ENCODE results near the gene CPT1A.

CPT1A gene

GRCh38 chr11:68838572-68838964 is 3.1 kb downstream of the CPT1A start:
- peaks cover 69% of the 10 kb centered on the region for H3K4me1 ChIP-seq (ENCODE audit: control insufficient read depth, insufficient read depth, low read length)
- H3K9me3 ChIP-seq (ENCODE audit: control insufficient read depth, low read length): no peaks in the 10 kb centered on the region
- no peaks in the 10 kb centered on the region for H3K36me3 ChIP-seq (ENCODE audit: control insufficient read depth, insufficient read depth, low read length)
- H3K9ac ChIP-seq (ENCODE audit: low read length): peak overlapping the region; percentile 79
- H3K27me3 ChIP-seq (ENCODE audit: control insufficient read depth, insufficient read depth, low read length): no peaks in the 10 kb centered on the region
- peak overlapping the region; percentile 73 for H3K4me3 ChIP-seq (ENCODE audit: low read length)

GRCh38 chr11:68837583-68838571 is 3.8 kb downstream of the CPT1A start:
- no peaks in the 10 kb centered on the region for H3K36me3 ChIP-seq (ENCODE audit: control insufficient read depth, insufficient read depth, low read length)
- H3K27me3 ChIP-seq (ENCODE audit: control insufficient read depth, insufficient read depth, low read length): no peaks in the 10 kb centered on the region
- peaks cover 70% of the 10 kb centered on the region for H3K4me1 ChIP-seq (ENCODE audit: control insufficient read depth, insufficient read depth, low read length)
- H3K9ac ChIP-seq (ENCODE audit: low read length): peak overlapping the region; percentile 79
- no peak overlapping the region for H3K4me3 ChIP-seq (ENCODE audit: low read length)
- H3K9me3 ChIP-seq (ENCODE audit: control insufficient read depth, low read length): no peaks in the 10 kb centered on the region

GRCh38 chr11:68835749-68836148 is 6.0 kb downstream of the CPT1A start:
- Histone ChIP-seq H3K27me3 (ENCODE audit: control insufficient read depth, insufficient read depth, low read length) (no peaks in the 10 kb centered on the region), H3K4me1 (ENCODE audit: control insufficient read depth, insufficient read depth, low read length) (peaks cover 80% of the 10 kb centered on the region)

GRCh38 chr11:68835328-68835727 is 6.4 kb downstream of the CPT1A start:
- H3K27me3 ChIP-seq (ENCODE audit: control insufficient read depth, insufficient read depth, low read length): no peaks in the 10 kb centered on the region
- no peaks in the 10 kb centered on the region for H3K9me3 ChIP-seq (ENCODE audit: control insufficient read depth, low read length)
- H3K4me3 ChIP-seq (ENCODE audit: low read length): no peak overlapping the region
- H3K36me3 ChIP-seq (ENCODE audit: control insufficient read depth, insufficient read depth, low read length): no peaks in the 10 kb centered on the region
- peaks cover 82% of the 10 kb centered on the region for H3K4me1 ChIP-seq (ENCODE audit: control insufficient read depth, insufficient read depth, low read length)
- H3K9ac ChIP-seq (ENCODE audit: low read length): no peak overlapping the region

More at GRCh38 chr11:68835749-68836148, 6.0 kb downstream of the CPT1A start:
- Histone ChIP-seq H3K9ac (ENCODE audit: low read length) (no peak overlapping the region), H3K9me3 (ENCODE audit: control insufficient read depth, low read length) (no peaks in the 10 kb centered on the region), H3K4me3 (ENCODE audit: low read length) (no peak overlapping the region), H3K36me3 (ENCODE audit: control insufficient read depth, insufficient read depth, low read length) (no peaks in the 10 kb centered on the region)

GRCh38 chr11:68832476-68833181 is 9.1 kb downstream of the CPT1A start:
- H3K4me3 ChIP-seq (ENCODE audit: low read length): no peak overlapping the region
- H3K36me3 ChIP-seq (ENCODE audit: control insufficient read depth, insufficient read depth, low read length): no peaks in the 10 kb centered on the region
- no peaks in the 10 kb centered on the region for H3K27me3 ChIP-seq (ENCODE audit: control insufficient read depth, insufficient read depth, low read length)
- no peaks in the 10 kb centered on the region for H3K9me3 ChIP-seq (ENCODE audit: control insufficient read depth, low read length)
- H3K9ac ChIP-seq (ENCODE audit: low read length): no peak overlapping the region
- peaks cover 82% of the 10 kb centered on the region for H3K4me1 ChIP-seq (ENCODE audit: control insufficient read depth, insufficient read depth, low read length)

- Histone ChIP-seq H3K9ac (ENCODE audit: low read length) (no peak overlapping the region), H3K36me3 (ENCODE audit: control insufficient read depth, insufficient read depth, low read length) (no peaks in the 10 kb centered on the region), H3K4me3 (ENCODE audit: low read length) (no peak overlapping the region), H3K4me1 (ENCODE audit: control insufficient read depth, insufficient read depth, low read length) (peaks cover 69% of the 10 kb centered on the region), H3K27me3 (ENCODE audit: control insufficient read depth, insufficient read depth, low read length) (no peaks in the 10 kb centered on the region), H3K9me3 (ENCODE audit: control insufficient read depth, low read length) (no peaks in the 10 kb centered on the region)
Measured at GRCh38 chr11:68831124-68831523, 10.6 kb downstream of the CPT1A start.

GRCh38 chr11:68829581-68829980 is 12.1 kb downstream of the CPT1A start:
- H3K36me3 ChIP-seq (ENCODE audit: control insufficient read depth, insufficient read depth, low read length): no peaks in the 10 kb centered on the region
- no peaks in the 10 kb centered on the region for H3K9me3 ChIP-seq (ENCODE audit: control insufficient read depth, low read length)
- peaks cover 68% of the 10 kb centered on the region for H3K4me1 ChIP-seq (ENCODE audit: control insufficient read depth, insufficient read depth, low read length)
- H3K27me3 ChIP-seq (ENCODE audit: control insufficient read depth, insufficient read depth, low read length): no peaks in the 10 kb centered on the region
- peak overlapping the region; percentile 12 for H3K9ac ChIP-seq (ENCODE audit: low read length)
- H3K4me3 ChIP-seq (ENCODE audit: low read length): no peak overlapping the region

GRCh38 chr11:68828957-68829356 is 12.8 kb downstream of the CPT1A start:
- H3K4me1 ChIP-seq (ENCODE audit: control insufficient read depth, insufficient read depth, low read length): peaks cover 68% of the 10 kb centered on the region
- no peaks in the 10 kb centered on the region for H3K36me3 ChIP-seq (ENCODE audit: control insufficient read depth, insufficient read depth, low read length)
- no peak overlapping the region for H3K9ac ChIP-seq (ENCODE audit: low read length)
- no peaks in the 10 kb centered on the region for H3K9me3 ChIP-seq (ENCODE audit: control insufficient read depth, low read length)
- H3K4me3 ChIP-seq (ENCODE audit: low read length): no peak overlapping the region
- no peaks in the 10 kb centered on the region for H3K27me3 ChIP-seq (ENCODE audit: control insufficient read depth, insufficient read depth, low read length)

- H3K36me3 ChIP-seq (ENCODE audit: control insufficient read depth, insufficient read depth, low read length): no peaks in the 10 kb centered on the region
- peaks cover 62% of the 10 kb centered on the region for H3K4me1 ChIP-seq (ENCODE audit: control insufficient read depth, insufficient read depth, low read length)
- H3K9me3 ChIP-seq (ENCODE audit: control insufficient read depth, low read length): no peaks in the 10 kb centered on the region
- no peak overlapping the region for H3K9ac ChIP-seq (ENCODE audit: low read length)
- no peaks in the 10 kb centered on the region for H3K27me3 ChIP-seq (ENCODE audit: control insufficient read depth, insufficient read depth, low read length)
- no peak overlapping the region for H3K4me3 ChIP-seq (ENCODE audit: low read length)
Measured at GRCh38 chr11:68828155-68828931, 13.4 kb downstream of the CPT1A start.

GRCh38 chr11:68827733-68828132 is 14.0 kb downstream of the CPT1A start:
- Histone ChIP-seq H3K36me3 (ENCODE audit: control insufficient read depth, insufficient read depth, low read length) (no peaks in the 10 kb centered on the region), H3K9me3 (ENCODE audit: control insufficient read depth, low read length) (no peaks in the 10 kb centered on the region), H3K27me3 (ENCODE audit: control insufficient read depth, insufficient read depth, low read length) (no peaks in the 10 kb centered on the region), H3K9ac (ENCODE audit: low read length) (no peak overlapping the region), H3K4me1 (ENCODE audit: control insufficient read depth, insufficient read depth, low read length) (peaks cover 55% of the 10 kb centered on the region), H3K4me3 (ENCODE audit: low read length) (no peak overlapping the region)

- H3K9me3 ChIP-seq (ENCODE audit: control insufficient read depth, low read length): no peaks in the 10 kb centered on the region
- H3K36me3 ChIP-seq (ENCODE audit: control insufficient read depth, insufficient read depth, low read length): no peaks in the 10 kb centered on the region
- no peaks in the 10 kb centered on the region for H3K27me3 ChIP-seq (ENCODE audit: control insufficient read depth, insufficient read depth, low read length)
- peaks cover 45% of the 10 kb centered on the region for H3K4me1 ChIP-seq (ENCODE audit: control insufficient read depth, insufficient read depth, low read length)
- no peak overlapping the region for H3K4me3 ChIP-seq (ENCODE audit: low read length)
- no peak overlapping the region for H3K9ac ChIP-seq (ENCODE audit: low read length)
Measured at GRCh38 chr11:68826726-68827125, 15.0 kb downstream of the CPT1A start.
